HEK293 (cell line): ENCODE measurements around the gene FCER2.

Source experiments
- CTCF ChIA-PET: fragments of 350-600 bp; formaldehyde crosslinking; extraction: SDS; loops from one replicate; lab custom pipeline; 2021; ENCODE audit warnings: antibody characterized with exemption; lab: Yijun Ruan, JAX
- POLR2A ChIA-PET: fragments of 300-600 bp; formaldehyde crosslinking; extraction: SDS; loops from one replicate; lab custom pipeline; 2020; ENCODE audit warnings: antibody characterized with exemption, inconsistent platforms; lab: Yijun Ruan, JAX
- H3K27ac ChIP-seq: fragments of 200-500 bp; sonication (Bioruptor generic); 2 replicates; pipeline ENCODE4 v1.5.1; 2014; ENCODE audit warnings: low read depth, low read length, control low read depth, inconsistent platforms; ENCODE audit errors: extremely low read depth
- H3K36me3 ChIP-seq, 2 experiments: fragments of 200-500 bp in 1 of 2; sonication (Bioruptor generic) in 1 of 2; 1 replicate in 1 of 2; 2 replicates in 1 of 2; pipeline ENCODE4 v1.5.1; 2014 to 2017; ENCODE audit warnings: inconsistent platforms in 2 of 2, low read length in 2 of 2; ENCODE audit not compliant: control insufficient read depth in 2 of 2, insufficient read depth in 1 of 2
- H3K4me1 ChIP-seq: fragments of 200-500 bp; sonication (Bioruptor generic); 2 replicates; pipeline ENCODE4 v1.5.1; 2014; ENCODE audit warnings: mild to moderate bottlenecking, low read length, inconsistent platforms; ENCODE audit not compliant: control insufficient read depth, insufficient read depth
- H3K4me3 ChIP-seq: 2 replicates; pipeline ENCODE4 v1.5.1; 2011; ENCODE audit warnings: low read depth, mild to moderate bottlenecking, control low read depth, low read length, moderate library complexity
- H3K9me3 ChIP-seq: fragments of 200-500 bp; sonication (Bioruptor generic); 2 replicates; pipeline ENCODE4 v1.5.1; 2014; ENCODE audit warnings: low read depth, low read length, inconsistent platforms; ENCODE audit not compliant: control insufficient read depth, insufficient read depth
- INSM2 ChIP-seq: fragments of 450-650 bp; formaldehyde crosslinking; IDR thresholded peaks from 2 replicates; pipeline ENCODE4 v1.5.1; 2016; ENCODE audit warnings: missing biosample characterization, missing genetic modification characterization
- PATZ1 ChIP-seq: fragments of 450-650 bp; formaldehyde crosslinking; IDR thresholded peaks from 2 replicates; pipeline ENCODE4 v1.5.1; 2016; ENCODE audit warnings: missing biosample characterization, missing genetic modification characterization
- ZBTB20 ChIP-seq: fragments of 450-650 bp; formaldehyde crosslinking; IDR thresholded peaks from 2 replicates; pipeline ENCODE4 v1.5.1; 2016; ENCODE audit warnings: missing biosample characterization, missing genetic modification characterization
- ZBTB21 ChIP-seq: fragments of 450-650 bp; formaldehyde crosslinking; IDR thresholded peaks from 2 replicates; pipeline ENCODE4 v1.5.1; 2017; ENCODE audit warnings: missing biosample characterization, missing genetic modification characterization
- ZBTB6 ChIP-seq: fragments of 450-650 bp; formaldehyde crosslinking; IDR thresholded peaks from 2 replicates; pipeline ENCODE4 v1.5.1; 2017; ENCODE audit warnings: missing biosample characterization, missing genetic modification characterization
- ZFP37 ChIP-seq: fragments of 450-650 bp; formaldehyde crosslinking; IDR thresholded peaks from 2 replicates; pipeline ENCODE4 v1.5.1; 2016; ENCODE audit warnings: missing biosample characterization, missing genetic modification characterization
- ZFP69B ChIP-seq: fragments of 450-650 bp; formaldehyde crosslinking; IDR thresholded peaks from 2 replicates; pipeline ENCODE4 v1.5.1; 2016; ENCODE audit warnings: missing biosample characterization, missing genetic modification characterization
- ZNF114 ChIP-seq: fragments of 450-650 bp; formaldehyde crosslinking; IDR thresholded peaks from 2 replicates; pipeline ENCODE4 v1.5.0; 2017; ENCODE audit warnings: missing biosample characterization, missing genetic modification characterization
- ZNF202 ChIP-seq: fragments of 450-650 bp; formaldehyde crosslinking; IDR thresholded peaks from 2 replicates; pipeline ENCODE4 v1.5.1; 2016; ENCODE audit warnings: missing biosample characterization, missing genetic modification characterization, borderline replicate concordance
- ZNF239 ChIP-seq: fragments of 450-650 bp; formaldehyde crosslinking; IDR thresholded peaks from 2 replicates; pipeline ENCODE4 v1.5.1; 2016; ENCODE audit warnings: missing biosample characterization, missing genetic modification characterization
- ZNF248 ChIP-seq: fragments of 450-650 bp; formaldehyde crosslinking; IDR thresholded peaks from 2 replicates; pipeline ENCODE4 v1.5.1; 2017; ENCODE audit warnings: missing biosample characterization, missing genetic modification characterization
- ZNF280C ChIP-seq: fragments of 450-650 bp; formaldehyde crosslinking; IDR thresholded peaks from 2 replicates; pipeline ENCODE4 v1.5.1; 2016; ENCODE audit warnings: missing biosample characterization, missing genetic modification characterization
- ZNF324 ChIP-seq: fragments of 450-650 bp; formaldehyde crosslinking; IDR thresholded peaks from 2 replicates; pipeline ENCODE4 v1.5.1; 2016; ENCODE audit warnings: missing biosample characterization, missing genetic modification characterization
- ZNF404 ChIP-seq: fragments of 450-650 bp; formaldehyde crosslinking; IDR thresholded peaks from 2 replicates; pipeline ENCODE4 v1.5.1; 2017; ENCODE audit warnings: missing biosample characterization, missing genetic modification characterization
- ZNF423 ChIP-seq: fragments of 450-650 bp; formaldehyde crosslinking; IDR thresholded peaks from 2 replicates; pipeline ENCODE4 v1.5.1; 2016; ENCODE audit warnings: missing biosample characterization, missing genetic modification characterization
- ZNF549 ChIP-seq: fragments of 450-650 bp; IDR thresholded peaks from 2 replicates; pipeline ENCODE4 v1.5.1; 2018; ENCODE audit warnings: missing biosample characterization, missing genetic modification characterization, mild to moderate bottlenecking, inconsistent platforms, moderate library complexity
- ZNF670 ChIP-seq: fragments of 450-650 bp; formaldehyde crosslinking; IDR thresholded peaks from 2 replicates; pipeline ENCODE4 v1.5.1; 2016; ENCODE audit warnings: missing biosample characterization, missing genetic modification characterization, low read depth
- ZNF692 ChIP-seq: fragments of 450-650 bp; formaldehyde crosslinking; IDR thresholded peaks from 2 replicates; pipeline ENCODE4 v1.5.1; 2016; ENCODE audit warnings: missing biosample characterization, missing genetic modification characterization
- ZNF830 ChIP-seq: fragments of 450-650 bp; IDR thresholded peaks from 2 replicates; pipeline ENCODE4 v1.5.0; 2018; ENCODE audit warnings: missing biosample characterization, missing genetic modification characterization, low read depth, mild to moderate bottlenecking, moderate library complexity

FCER2 gene

GRCh38 chr19:7669641-7670040 lies 32.3 kb downstream of the FCER2 start:
- POLR2A ChIA-PET: interaction anchor here (0.6 to 1.1 kb wide), 2 partner anchors 11 kb away, joined by 4 read pairs; partner anchors contain the start of gene TRAPPC5
- H3K36me3 ChIP-seq: no peaks in the 10 kb centered on the region
- TF ChIP-seq ZNF404 (tag by site-specific recombination) (no peak), INSM2 (tag by site-specific recombination) (no peak), ZNF114 (tag by site-specific recombination) (no peak), ZBTB21 (tag by site-specific recombination) (no peak), ZNF549 (tag by site-specific recombination) (no peak), ZNF202 (tag by site-specific recombination) (no peak), ZNF670 (tag by site-specific recombination) (no peak), ZNF280C (tag by site-specific recombination) (no peak), ZFP37 (tag by site-specific recombination) (no peak), ZNF248 (tag by site-specific recombination) (no peak), ZNF423 (no peak), ZNF324 (tag by site-specific recombination) (no peak), ZBTB6 (tag by site-specific recombination) (no peak), PATZ1 (no peak), ZNF830 (tag by site-specific recombination) (no peak), ZBTB20 (tag by site-specific recombination) (no peak), ZNF239 (tag by site-specific recombination) (no peak), ZFP69B (tag by site-specific recombination) (no peak), ZNF692 (no peak)
- H3K4me3 ChIP-seq: no peak overlapping the region
- H3K9me3 ChIP-seq: no peaks in the 10 kb centered on the region
- CTCF ChIA-PET: interaction anchor here (0.6 to 1.4 kb wide), 3 partner anchors 11 to 315 kb away, joined by 3 to 5 read pairs (median 3); partner anchors contain the start of gene TRAPPC5
- H3K27ac ChIP-seq: no peak overlapping the region
- no peaks in the 10 kb centered on the region for H3K4me1 ChIP-seq
